IgD-negative memory B cell (primary cell): Measurements from ENCODE around the gene MRGPRG. TPM values are rescaled to one million over a fixed set of nuclear protein-coding genes. Genes with fewer than 3 reads are reported as not detected.

ENCODE experiments used
- H3K27ac Mint-ChIP-seq, 3 donors: one replicate each; pipeline ENCODE4 v1.8.0; 2020 to 2022; ENCODE audit warnings: mild to moderate bottlenecking in 3 of 3, mixed read lengths in 3 of 3, moderate library complexity in 1 of 3
- H3K27me3 Mint-ChIP-seq: one replicate; pipeline ENCODE4 v1.8.0; 2021; ENCODE audit warnings: mixed read lengths
- H3K36me3 Mint-ChIP-seq: one replicate; pipeline ENCODE4 v1.8.0; 2020; ENCODE audit warnings: mild to moderate bottlenecking, mixed read lengths
- H3K4me1 Mint-ChIP-seq, 3 donors: one replicate each; pipeline ENCODE4 v1.8.0; 2020 to 2022; ENCODE audit warnings: mixed read lengths in 3 of 3, mild to moderate bottlenecking in 1 of 3
- H3K4me3 Mint-ChIP-seq, 4 donors: one replicate each; pipeline ENCODE4 v1.8.0; 2020 to 2022; ENCODE audit warnings: mild to moderate bottlenecking in 4 of 4, mixed read lengths in 4 of 4, moderate library complexity in 3 of 4
- H3K9me3 Mint-ChIP-seq, 3 donors: one replicate each; pipeline ENCODE4 v1.8.0; 2020 to 2021; ENCODE audit warnings: mixed read lengths in 3 of 3, mild to moderate bottlenecking in 1 of 3
- polyA plus RNA-seq: library from polyadenylated mRNA; unstranded; fragments of 300-500 nt; fragmentation: Illumina TruSeq; gene quantifications from one replicate; pipeline ENCODE4 v1.2.3, GENCODE V29; 2021

The MRGPRG gene
- polyA plus RNA-seq, 1 donor from 2014 or later = not detected

DNA sequence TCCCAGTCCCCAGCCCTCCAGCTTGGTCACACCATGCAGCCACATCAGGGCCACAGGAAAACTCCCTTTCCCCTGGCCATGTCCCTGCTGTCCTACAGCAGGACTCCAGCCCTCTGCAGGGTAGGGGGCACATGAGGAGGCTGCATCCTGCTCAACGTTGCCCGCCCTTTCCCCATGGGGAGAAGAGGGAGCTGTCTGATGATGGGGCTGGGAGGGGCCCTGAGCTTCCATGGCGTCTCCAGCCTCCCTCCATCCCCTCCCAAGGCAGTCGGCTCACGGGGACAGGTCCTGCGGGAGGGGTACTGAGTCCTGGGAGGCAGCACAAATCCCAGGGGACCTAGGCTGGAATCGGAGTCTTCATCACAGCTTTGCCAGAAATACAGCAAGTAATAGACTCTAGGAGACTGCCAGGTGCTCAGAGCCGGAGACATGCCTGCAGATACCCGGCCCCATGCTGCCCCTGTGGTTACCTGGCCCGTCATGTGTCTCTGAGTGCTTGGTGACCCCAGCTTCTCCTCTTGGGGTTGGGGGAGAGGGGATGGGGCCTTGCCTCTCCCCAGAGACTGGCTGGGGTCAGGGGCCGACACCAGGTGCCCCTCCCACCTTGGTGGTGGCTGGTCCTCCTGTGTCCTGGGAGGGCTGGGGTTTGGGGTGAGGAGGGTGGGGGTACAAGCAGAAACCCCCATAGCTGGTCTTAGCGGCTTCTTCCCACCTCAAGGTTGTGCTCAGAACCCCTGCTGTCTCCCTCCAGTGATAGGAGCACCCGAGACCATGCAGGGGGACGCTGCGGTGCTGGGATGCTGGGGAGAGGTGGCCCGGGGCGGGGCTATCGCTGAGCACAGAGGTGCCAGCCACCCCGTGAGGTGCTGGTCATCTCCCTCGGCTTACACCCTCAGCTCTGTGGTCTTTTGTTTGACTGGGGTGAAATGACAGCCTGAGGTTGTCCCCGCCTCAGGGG lies 11.3 kb upstream of the MRGPRG start:
- Mint-ChIP-seq H3K27me3 (peaks cover 1% of the 10 kb centered on the region), H3K4me1 (no peaks in the 10 kb centered on the region)

DNA sequence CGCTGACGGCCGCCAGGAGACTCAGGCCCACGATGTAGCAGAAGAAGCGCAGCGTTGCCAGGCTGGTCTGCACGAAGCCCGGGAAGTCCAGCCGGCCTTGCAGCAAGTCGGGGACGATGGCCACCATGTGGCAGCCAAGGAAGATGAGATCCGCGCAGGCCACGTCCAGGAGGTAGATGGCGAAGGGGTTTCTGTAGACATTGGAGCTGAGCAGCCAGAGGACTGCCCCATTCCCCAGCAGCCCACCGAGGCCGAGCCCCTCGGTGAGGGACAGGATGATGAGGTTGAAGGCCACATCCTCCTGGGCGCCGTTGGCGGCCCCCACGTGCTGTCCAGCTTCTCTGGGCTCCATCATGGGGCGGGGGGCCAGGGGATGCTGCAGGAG lies 9.8 kb upstream of the MRGPRG start:
- H3K27me3 Mint-ChIP-seq = peaks cover 1% of the 10 kb centered on the region
- H3K4me1 Mint-ChIP-seq = no peaks in the 10 kb centered on the region
- peaks cover 0 to 3% (median 0%) of the 10 kb centered on the region in 3 donors for H3K9me3 Mint-ChIP-seq
- no peaks in the 10 kb centered on the region for H3K36me3 Mint-ChIP-seq
- no peak overlapping the region for H3K27ac Mint-ChIP-seq
- no peak overlapping the region for H3K4me3 Mint-ChIP-seq

More for the DNA sequence above, 11.3 kb upstream of the MRGPRG start:
- Mint-ChIP-seq H3K36me3 (peaks cover 2% of the 10 kb centered on the region), H3K27ac (no peak overlapping the region), H3K4me3 (no peak overlapping the region), H3K9me3 (peaks cover 0 to under 1% (median 0%) of the 10 kb centered on the region in 3 donors)

DNA sequence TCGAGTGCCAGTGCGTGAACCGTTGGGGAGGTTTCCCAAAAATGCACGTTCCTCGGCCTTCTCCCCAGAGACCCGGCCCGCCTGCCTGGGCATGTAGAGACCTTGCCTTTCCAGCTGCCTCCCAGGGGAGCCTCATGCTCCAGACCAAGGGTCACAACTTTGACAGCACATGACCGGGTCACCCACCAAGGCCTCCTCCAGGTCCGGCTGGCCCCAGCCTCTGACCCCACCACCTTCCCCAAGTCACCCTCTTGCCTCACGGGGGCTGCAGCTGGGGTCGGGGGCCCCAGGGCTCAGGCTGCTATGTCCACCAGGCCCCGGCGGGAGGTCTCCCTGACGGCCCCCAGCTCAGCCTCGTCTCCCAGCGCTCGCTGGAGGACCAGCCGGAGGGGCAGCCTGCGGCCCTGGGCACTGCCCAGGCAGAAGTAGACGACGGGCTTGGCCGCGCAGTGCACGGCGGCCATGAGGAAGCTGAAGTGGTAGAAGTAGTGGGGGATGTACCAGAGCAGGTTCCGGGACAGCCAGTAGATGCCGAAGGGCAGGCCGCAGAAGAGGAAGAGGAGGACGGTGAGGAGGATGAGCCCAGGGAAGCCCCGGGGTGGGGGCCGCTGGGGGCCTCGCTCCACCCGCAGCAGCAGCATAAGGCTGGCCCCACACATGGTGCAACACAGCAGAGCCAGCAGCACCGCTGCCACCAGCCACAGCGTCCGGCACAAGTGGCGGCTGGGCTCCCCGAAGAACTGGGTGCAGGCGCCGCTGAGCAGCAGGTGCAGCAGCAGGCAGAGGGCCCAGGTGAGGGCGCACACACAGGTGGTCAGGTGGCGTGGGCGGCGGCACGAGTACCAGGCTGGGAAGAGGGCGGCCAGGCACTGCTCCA lies 9.2 kb upstream of the MRGPRG start:
- peaks cover 4% of the 10 kb centered on the region for H3K27me3 Mint-ChIP-seq
- H3K27ac Mint-ChIP-seq = no peak overlapping the region
- H3K36me3 Mint-ChIP-seq = no peaks in the 10 kb centered on the region
- peaks cover 0 to 3% (median 0%) of the 10 kb centered on the region in 3 donors for H3K9me3 Mint-ChIP-seq
- H3K4me1 Mint-ChIP-seq = no peaks in the 10 kb centered on the region
- H3K4me3 Mint-ChIP-seq = no peak overlapping the region

DNA sequence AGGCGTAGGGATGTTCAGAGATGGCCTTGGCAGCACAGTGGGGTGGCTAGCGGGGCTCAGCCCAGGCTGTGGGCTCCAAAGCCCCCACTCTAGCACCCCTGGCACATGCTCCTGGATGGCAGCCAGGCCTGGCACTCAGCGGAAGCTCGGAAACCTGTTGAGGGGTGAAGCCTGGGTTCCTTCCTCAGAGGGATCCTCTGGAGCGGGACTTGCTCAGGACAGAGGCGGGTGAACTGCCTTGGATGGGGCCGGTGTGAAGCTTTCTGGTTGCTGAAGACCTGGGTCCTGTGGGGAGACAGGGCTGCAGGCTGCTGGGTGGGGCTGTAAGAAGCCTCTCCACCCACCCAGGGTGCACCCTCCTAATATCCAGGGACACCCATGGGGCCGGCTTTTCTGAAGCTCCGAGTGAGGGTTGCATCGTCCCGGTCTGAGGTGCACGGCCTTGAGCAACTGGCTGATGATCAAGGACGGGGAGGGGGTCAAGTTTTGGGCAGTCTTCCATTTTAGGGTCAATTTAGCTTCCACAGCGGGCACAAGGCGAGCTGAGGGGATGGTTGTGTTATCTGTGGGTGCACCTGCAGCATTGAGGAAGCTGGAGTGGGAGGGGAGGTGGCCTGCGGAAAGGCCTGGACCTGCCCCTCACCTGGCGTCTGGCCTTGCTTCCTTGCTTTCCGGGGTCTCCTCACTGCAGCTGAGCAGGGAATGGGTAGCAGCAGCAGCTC lies 8.4 kb upstream of the MRGPRG start:
- H3K27ac Mint-ChIP-seq = no peak overlapping the region
- H3K9me3 Mint-ChIP-seq = peaks cover 0 to 3% (median 0%) of the 10 kb centered on the region in 3 donors
- H3K27me3 Mint-ChIP-seq = peaks cover 4% of the 10 kb centered on the region

DNA sequence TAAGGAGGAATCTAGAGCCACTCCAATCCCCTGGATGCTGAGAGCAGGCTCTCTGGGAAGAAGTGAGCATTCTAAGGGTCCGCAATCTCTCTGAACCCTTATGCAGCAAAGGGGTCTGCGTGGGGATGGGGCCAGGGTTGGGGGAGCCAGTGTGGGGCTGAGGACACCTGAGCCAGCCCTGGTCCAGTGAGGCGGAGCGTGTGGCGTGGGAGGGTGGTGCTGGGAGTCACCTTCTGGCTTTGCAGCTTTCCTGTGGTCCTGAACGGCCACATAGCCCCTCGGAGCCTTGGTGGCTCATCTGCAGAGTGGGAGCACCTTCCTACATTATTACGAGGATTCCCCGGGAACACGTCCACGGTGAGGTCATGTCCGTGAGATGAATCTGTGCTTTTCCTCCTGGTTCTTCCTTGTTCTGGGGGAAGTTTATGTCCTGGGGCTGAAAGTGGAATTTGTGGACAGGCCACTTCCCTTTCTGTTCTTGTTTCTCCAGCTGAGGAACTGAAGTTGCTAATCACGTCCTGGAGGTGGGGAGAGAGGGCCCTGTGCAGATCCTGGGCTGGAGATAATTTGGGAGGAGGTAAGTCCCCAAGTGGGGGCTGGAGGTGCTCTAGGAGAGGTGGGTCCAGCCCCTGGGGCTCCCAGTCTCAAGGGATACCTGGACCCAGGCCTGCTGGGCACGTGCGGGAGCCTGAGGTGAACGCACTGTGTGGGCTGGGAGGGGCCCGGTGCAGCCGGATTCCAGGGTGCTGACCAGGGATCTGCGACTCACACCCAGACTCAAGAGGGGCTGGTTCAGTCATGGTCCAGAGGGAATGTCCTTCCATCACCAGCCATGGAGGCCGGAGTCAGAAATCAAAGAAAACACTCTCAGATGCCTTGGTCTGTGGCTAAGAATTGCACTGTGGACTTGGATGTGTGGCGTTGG lies 7.5 kb upstream of the MRGPRG start:
- no peak overlapping the region for H3K27ac Mint-ChIP-seq
- H3K36me3 Mint-ChIP-seq = no peaks in the 10 kb centered on the region
- peaks cover 6% of the 10 kb centered on the region for H3K27me3 Mint-ChIP-seq
- no peaks in the 10 kb centered on the region for H3K4me1 Mint-ChIP-seq
- H3K4me3 Mint-ChIP-seq = no peak overlapping the region
- H3K9me3 Mint-ChIP-seq = peaks cover 0 to 3% (median 0%) of the 10 kb centered on the region in 3 donors

More for the DNA sequence above, 8.4 kb upstream of the MRGPRG start:
- Mint-ChIP-seq H3K4me3 (no peak overlapping the region), H3K4me1 (no peaks in the 10 kb centered on the region), H3K36me3 (no peaks in the 10 kb centered on the region)

DNA sequence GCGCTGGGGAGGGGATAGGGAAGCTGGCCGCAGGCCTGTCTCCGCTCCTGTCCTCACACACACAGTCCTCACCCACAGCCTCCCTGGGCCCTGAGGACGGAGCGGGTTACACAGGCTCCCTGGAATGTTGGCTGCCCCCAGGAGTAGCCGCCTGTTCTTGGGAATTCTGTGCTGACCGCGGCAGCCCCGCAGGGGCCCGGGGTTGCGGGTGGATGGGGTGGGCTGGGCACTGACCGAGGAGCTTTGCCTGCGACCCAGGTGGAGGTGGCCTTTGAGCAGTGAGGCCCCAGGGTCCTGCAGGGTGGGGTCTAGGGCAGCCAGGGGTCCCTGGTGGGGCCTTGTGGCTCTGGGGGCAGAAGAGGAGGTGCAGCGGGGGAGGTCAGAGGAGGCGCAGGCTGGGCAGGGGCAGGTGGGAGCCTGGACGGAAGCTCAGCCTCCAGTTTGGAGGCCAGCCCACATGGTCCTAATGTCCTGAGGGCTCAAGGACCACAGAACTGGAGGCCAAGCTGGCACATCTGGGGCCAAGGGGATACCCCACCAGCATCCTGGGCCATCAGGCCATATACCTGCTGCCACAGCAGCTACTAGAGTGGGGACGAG lies 6.6 kb upstream of the MRGPRG start:
- no peaks in the 10 kb centered on the region for H3K4me1 Mint-ChIP-seq
- peaks cover 0 to 3% (median 0%) of the 10 kb centered on the region in 3 donors for H3K9me3 Mint-ChIP-seq
- H3K27me3 Mint-ChIP-seq = peaks cover 6% of the 10 kb centered on the region
- no peak overlapping the region for H3K27ac Mint-ChIP-seq
- no peaks in the 10 kb centered on the region for H3K36me3 Mint-ChIP-seq
- H3K4me3 Mint-ChIP-seq = no peak overlapping the region

DNA sequence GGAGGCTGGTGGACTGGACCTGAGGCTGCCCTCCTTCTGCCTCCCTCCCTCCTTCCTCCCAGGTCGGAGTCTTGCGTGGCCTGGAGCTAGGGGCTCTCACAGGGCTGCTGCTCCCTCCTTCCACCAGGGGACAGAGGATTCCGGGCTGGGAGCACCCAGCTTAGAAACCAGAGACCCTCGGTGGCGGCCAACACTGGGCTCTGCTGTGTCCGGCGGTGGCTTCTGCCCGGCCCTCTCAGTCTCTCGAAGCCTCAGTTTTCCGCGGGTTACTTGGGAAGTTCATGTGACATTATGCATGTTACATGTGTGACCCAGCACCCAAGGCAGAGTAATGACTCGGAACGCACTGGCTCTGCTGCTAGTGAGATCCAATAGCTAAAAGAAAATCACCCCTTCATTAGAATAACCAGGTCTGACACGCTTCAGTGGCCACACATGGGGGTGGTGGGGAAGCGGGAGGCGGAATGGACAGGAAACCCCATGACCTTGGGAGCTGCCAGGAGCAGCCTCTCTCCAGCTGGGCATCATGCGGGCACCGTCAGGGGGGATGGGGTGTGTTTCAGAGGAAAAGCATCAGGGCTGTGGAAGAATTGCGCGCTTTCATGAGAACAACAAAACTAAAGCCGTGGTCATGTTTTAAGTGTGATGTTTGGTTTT lies 5.9 kb upstream of the MRGPRG start:
- Mint-ChIP-seq H3K36me3 (no peaks in the 10 kb centered on the region), H3K27me3 (peaks cover 9% of the 10 kb centered on the region), H3K27ac (no peak overlapping the region), H3K9me3 (peaks cover 0 to 3% (median 0%) of the 10 kb centered on the region in 3 donors), H3K4me3 (no peak overlapping the region), H3K4me1 (no peaks in the 10 kb centered on the region)

DNA sequence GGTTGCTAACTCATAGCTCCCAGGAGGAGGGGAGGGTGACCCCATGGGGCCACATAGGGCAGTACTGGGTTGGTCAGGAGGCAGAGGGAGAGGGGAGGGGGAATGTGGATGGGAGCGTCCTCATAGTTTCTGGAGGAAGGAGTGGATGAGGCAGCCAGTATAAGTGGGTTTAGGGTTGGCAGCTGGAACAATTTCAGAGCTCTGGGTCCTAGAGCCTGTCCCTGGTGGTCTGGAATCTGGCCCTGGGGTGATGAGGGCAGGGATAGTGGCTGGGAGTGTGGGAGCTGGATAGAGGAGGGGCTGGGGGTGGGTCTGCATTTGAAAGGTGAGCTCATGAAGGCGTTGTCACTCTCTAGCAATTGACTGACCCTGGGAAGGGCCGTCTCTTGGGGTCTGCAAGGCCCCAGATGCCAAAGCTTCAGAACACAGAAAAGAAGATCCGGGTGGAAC lies 5.3 kb upstream of the MRGPRG start:
- Mint-ChIP-seq H3K27me3 (peaks cover 9% of the 10 kb centered on the region), H3K36me3 (no peaks in the 10 kb centered on the region), H3K9me3 (peaks cover 0 to 3% (median 0%) of the 10 kb centered on the region in 3 donors), H3K4me1 (no peaks in the 10 kb centered on the region), H3K4me3 (peak overlapping the region in 1 of 4 donors; percentile 79), H3K27ac (no peak overlapping the region)

DNA sequence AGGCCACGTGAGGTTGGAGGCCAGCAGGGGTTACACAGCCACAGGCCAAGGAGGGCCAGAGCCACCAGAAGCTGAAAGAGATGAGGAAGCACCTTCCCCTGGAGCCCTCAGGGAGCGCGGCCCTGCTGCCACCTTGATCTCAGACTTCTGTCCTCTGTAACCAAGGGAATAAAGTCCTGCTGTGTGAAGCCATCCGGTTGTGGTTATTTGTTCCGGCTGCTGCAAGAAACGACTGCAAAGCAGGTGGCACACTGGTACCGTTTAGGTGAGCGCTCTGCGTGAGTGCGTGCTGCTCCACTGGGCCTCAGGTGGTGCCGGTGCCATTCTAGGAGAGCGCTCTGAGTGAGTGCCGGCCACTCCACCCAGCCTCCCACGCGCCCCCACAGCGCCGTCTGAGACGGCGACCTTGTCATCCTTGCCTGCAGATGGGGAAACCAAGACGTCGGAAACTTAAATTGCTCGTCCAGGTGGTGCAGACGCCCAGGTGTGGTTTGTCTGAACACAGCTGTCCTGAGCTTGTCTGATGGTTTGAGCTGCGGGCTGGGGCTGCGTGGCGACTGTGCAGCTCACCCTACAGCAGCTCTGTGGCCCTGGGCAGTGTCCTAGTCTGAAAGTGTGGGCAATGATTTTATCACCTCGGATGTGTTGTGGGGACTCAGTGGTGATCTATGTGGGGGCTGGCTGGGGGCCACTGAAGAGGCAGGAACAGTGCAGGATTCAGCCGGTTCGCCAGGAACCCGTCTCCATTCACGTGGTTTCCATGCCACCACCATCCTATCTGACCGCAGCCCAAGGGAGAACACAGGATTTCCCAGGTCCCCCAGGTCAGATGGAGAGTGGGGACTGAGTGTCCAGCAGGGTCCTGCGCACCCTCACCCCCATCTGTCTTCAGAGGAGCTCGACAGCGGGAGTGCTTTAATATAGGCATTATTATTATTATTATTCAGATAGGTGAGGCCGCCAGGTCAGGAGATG lies 4.6 kb upstream of the MRGPRG start:
- peak overlapping the region in 1 of 4 donors; percentile 34 for H3K4me3 Mint-ChIP-seq

DNA sequence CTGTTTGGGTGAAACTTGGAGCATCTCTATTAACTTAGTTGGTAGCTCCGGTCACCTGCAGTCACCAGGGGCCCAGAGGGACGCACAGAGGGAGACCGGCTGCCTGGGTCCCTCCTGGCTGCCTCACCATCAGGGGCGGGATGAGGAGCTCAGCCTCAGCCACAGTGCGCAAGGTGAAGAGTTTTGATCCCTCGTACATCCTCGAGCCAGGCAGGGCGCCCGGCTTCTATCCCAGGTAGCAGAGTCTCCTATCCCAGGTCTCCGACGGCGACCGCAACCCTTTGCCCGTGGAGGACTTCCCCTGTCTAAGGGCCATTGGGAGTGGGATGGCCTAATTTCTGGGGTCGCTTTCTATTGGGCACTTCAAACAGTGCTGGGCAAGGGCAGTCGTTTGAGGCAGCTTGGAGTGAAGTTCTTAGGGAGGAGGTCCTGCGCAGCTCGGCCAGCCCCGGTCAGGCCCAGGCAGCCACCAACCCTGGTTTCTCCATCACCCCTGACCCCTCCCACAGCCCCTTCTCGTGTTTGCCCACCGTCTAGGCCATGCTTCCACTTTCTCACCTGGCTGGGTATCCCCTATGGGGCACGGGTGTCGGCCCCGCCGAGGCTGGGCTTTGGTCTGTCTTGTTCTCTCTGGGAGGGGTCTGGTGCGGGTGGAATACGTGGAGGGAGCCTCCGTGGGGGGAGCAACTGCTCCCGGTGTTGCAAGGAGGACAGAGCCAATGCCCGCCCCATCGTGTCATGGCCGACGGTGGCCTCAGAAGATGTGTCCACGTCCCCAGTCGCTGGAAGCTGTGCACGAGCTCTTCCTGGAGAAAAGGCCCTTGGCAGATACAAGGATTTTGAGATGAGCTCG lies 3.6 kb upstream of the MRGPRG start:
- Mint-ChIP-seq H3K27ac (no peak overlapping the region), H3K4me3 (no peak overlapping the region), H3K4me1 (no peaks in the 10 kb centered on the region), H3K36me3 (no peaks in the 10 kb centered on the region), H3K9me3 (peaks cover 0 to 3% (median 0%) of the 10 kb centered on the region in 3 donors), H3K27me3 (peaks cover 14% of the 10 kb centered on the region)

More for the DNA sequence above, 4.6 kb upstream of the MRGPRG start:
- Mint-ChIP-seq H3K27ac (no peak overlapping the region), H3K36me3 (no peaks in the 10 kb centered on the region), H3K27me3 (peaks cover 9% of the 10 kb centered on the region), H3K9me3 (peaks cover 0 to 3% (median 0%) of the 10 kb centered on the region in 3 donors), H3K4me1 (no peaks in the 10 kb centered on the region)

DNA sequence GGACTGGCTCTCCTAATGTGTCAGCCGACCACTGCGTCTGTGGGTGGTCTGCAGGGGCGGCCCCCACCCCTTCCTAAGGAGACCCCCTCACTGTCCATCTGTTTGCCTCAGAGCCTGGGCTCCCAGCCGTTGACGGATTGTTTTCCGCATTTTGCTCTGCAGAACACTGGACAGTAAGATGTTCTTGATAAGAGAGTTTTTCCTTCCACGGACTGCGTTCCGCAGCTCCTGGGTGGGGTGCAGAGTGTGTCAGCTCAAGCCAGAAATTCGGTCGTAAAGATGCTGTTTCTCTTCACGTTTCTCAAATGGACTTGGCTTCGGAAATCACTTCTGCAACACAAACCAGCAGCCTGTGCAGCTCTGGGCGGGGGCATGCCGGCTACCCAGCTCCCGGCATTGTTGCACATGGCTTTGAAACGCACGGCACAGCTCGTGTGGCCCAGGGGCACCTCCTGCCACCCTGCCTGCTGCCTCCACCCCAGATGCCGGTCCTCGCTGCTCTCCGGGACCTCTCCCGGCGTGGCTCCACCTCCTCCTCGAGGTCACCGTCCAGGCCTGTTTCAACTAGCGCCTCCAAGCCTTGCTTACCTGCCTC lies 2.9 kb upstream of the MRGPRG start:
- H3K4me3 Mint-ChIP-seq = no peak overlapping the region
- no peak overlapping the region for H3K27ac Mint-ChIP-seq
- no peaks in the 10 kb centered on the region for H3K4me1 Mint-ChIP-seq
- no peaks in the 10 kb centered on the region for H3K36me3 Mint-ChIP-seq
- peaks cover 0 to 3% (median 0%) of the 10 kb centered on the region in 3 donors for H3K9me3 Mint-ChIP-seq
- peaks cover 17% of the 10 kb centered on the region for H3K27me3 Mint-ChIP-seq
